GM19351 (cell line): ENCODE data around the gene CPSF3.
"Not testable (repeated sequence)": the region's sequence is repeated elsewhere in the genome, so short reads cannot be mapped to it uniquely, and the experiment has no call there.

Experiments used
- ATAC-seq: cut with Tn5 transposase; IDR thresholded peaks from one replicate; pipeline ENCODE4 v1.9.1; 2021; ENCODE audit warnings: mild to moderate bottlenecking, moderate library complexity; ENCODE audit not compliant: unreplicated experiment

The CPSF3 gene

DNA sequence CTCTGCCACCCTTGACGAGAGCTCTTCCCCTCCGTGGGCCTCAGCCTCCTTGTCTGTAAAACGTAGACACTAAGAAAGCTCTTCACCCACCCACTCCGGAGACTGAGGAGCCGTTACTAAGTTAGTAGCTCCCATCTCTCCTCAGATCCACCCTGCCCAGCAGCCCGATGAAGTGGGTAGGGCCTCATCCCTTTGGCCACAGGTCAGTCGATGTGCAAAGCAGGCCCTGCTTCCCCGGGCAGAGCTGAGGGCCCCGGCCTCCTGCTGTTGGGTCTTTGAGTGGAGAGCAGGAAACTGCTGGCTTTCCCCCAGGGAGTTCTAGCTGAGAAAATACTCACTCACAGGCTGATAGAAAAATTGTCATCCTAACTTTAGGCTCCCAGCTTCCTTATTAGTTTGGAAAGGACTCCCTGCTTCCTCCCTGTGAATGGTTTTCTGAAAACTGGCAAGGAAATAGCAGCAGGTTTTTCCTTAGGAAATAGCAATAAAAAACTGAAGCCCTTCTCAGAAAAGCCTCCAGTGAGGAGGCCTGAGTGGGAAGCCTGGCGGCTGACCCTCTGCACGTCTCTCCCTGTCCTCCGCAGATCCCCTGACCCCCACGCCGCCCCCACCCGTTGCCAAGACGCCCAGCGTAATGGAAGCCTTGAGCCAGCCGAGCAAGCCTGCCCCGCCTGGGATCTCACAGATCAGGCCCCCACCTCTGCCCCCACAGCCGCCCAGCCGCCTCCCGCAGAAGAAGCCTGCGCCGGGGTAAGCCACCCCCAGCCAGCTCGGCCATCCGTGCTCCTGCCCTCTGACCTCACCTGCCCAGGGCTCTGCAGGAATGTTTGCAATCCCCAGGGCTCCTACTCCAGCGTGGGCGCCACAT, 30.3 kb upstream of the CPSF3 start:
- no peak for ATAC-seq

GRCh38 chr2:9394816-9395215, 28.6 kb upstream of the CPSF3 start:
- no peak for ATAC-seq

DNA sequence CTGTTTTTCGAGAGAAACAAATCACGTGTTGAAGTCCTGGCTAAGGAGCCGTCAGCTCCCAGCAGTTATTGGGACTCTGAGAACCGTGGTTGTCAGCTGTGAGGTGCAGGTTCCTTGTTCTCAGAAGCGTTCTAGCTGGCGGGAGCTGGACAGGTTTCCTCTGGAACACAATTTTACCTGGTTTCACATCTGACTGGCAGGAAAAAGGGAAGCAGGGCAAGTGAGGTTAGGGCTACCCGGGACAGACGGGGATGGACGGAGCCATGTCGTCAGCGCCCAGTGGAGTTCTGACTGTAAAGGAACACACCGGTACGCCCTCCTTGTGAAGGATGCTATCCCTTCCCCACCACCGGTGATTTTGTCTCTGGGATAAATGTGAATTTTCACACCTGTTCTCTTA, 26.3 kb upstream of the CPSF3 start:
- no peak for ATAC-seq

GRCh38 chr2:9398251-9398650, 25.2 kb upstream of the CPSF3 start:
- ATAC-seq: not testable (repeated sequence)

GRCh38 chr2:9398881-9399780, 24.3 kb upstream of the CPSF3 start:
- ATAC-seq: no peak

DNA sequence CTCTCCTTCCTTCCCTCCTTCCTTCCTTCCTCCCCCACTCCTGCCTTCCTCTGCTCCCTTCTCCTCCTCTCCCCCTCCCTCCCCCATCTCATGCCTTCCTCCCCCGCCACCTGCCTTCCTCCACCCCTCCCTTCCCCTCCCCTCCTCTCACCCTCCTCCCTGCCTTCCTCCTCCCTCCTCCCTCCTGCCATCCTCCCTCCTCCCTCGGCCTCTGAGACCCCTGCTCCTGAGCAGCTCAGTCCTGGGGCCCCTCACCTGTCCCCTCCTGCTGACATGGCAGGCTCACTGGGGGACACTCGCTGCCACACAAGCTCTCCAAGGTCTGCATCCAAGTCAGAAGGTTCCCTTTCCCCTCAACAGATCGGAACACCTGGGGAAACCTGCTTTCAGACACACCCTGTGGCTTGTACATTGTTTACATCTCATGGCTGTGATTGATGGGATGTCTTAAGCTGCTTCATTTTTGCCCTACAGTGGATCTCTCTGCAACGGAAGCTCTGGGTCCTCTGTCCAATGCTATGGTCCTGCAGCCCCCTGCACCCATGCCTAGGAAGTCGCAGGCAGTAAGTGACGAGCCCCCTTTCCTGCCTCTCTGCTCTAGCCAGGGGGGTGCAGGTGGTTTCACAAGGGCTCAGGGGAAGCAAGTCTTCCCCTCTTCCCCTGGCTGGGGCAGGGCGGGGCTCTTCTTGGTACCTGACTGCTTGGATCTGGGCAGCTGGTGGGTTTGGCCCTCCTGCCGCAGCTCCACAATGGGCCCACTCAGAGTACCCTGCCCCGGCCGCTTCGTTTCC, 23.0 kb upstream of the CPSF3 start:
- ATAC-seq: no peak

DNA sequence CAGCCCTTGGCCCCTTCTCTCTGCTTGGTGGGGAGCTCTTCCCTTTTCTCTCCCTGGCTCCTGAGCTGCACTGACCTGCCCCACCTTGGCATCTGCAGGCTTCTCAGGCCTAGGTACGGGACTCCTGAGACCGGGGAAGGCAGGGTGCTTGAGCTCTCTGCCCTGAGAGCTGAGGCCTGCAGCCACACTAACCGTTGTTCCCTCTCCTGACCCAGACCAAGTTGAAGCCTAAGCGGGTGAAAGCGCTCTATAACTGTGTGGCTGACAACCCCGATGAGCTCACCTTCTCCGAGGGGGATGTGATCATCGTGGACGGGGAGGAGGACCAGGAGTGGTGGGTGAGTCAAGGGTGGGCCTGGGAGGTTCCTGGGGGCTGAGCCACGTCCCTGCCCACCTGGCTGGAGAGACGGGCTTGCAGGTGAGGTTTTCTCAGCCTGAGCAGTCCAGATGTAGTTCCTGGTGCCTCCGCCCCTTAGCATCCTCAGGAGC, 22.4 kb upstream of the CPSF3 start:
- no peak for ATAC-seq

DNA sequence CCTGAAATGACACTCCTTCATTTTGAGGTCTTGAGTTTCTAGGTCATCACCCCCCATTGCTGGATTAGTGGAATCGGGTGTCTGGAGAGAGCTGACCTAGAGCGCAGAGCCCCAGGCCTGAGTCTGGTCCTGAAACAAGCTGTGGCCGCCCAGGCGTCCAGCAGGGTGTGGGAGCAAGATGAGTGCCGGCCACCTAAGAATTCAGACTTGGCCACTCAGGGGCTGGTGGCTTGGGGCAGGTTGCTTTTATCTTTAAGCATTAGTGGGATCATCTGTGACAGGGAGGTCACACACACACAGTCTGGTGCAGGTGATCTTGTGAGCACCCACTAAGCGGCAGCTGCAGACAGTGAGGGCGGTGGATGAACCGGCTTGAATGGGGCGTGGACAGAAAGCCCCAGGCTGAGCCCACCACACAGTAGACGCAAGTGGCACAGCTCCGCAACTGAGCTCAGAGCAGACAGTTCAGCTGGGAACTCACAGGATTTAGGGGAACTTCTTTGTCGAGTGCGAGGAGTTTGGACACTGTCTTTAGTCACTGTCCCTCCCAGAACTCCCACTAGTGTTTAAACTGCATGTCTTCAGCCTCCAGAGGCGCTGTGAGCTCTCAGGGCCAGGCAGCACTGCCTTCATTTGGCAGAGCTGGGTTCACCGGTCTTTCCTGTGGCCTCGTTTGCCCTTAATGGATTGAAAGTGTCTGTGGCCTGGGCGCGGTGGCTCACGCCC, 21.6 kb upstream of the CPSF3 start:
- ATAC-seq: no peak

DNA sequence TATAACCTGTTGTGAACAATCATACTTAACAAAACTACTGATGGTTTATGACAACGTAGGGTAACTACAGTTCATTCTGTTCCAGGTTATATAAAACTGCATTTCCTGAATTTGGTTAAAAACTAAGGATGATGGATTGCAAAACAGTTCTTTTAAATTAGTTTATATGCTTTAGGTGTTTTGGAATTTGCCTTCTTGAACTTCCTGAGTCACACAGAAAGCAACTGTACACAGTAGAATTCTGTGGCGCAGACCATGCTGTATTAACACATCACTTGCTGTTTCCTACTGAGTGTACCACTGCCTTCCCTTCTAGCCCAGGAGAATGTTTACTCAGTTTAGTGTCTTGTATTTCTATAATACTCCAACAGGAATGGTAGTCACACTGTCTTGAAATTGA, 19.5 kb upstream of the CPSF3 start:
- ATAC-seq: no peak

- no peak for ATAC-seq
These were observed 19.0 kb upstream of the CPSF3 start for GRCh38 chr2:9404451-9404850.

GRCh38 chr2:9405636-9406035, 17.8 kb upstream of the CPSF3 start:
- ATAC-seq: no peak

- no peak for ATAC-seq
These were observed 16.7 kb upstream of the CPSF3 start for GRCh38 chr2:9406529-9407362.

DNA sequence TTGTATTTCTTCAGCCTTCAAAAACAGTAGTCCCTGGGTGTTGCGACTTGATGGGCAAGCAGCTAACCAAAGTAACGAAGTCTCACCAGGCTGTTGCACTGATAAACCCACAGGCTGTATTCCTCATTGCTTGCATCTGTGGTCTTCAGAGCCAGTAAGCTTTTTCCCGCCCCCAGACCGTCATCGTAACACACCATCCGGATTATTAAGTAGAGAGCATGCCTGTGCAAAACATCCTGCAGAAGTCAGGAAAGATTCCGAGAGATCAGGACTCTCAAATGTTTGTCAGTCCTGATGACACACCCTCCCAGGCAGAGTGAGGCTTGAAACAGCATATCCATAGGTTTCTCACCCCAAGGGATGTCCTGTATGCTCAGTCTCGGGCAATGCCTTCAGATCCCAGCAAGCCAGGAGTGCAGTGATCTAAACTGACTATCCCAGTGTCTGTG, 16.1 kb upstream of the CPSF3 start:
- no peak for ATAC-seq

- ATAC-seq: no peak
These were observed 14.8 kb upstream of the CPSF3 start for GRCh38 chr2:9408641-9409151.

DNA sequence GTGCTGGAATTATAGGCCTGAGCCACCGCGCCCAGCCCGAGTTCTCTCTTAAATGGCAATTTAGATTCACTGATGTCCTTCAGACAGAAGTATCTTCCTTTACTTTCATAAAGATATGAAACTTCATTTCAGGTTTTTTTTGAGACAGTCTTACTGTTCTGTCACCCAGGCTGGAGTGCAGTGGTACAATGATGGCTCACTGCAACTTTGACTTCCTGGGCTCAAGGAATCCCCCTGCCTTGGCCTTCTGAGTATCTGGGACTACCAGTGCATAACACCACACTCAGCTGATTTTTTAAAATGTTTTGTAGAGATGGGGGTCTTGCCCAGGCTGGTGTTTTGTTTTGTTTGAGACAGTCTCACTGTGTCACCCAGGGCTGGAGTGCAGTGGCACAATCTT, 13.3 kb upstream of the CPSF3 start:
- no peak for ATAC-seq

GRCh38 chr2:9412781-9413180, 10.7 kb upstream of the CPSF3 start:
- ATAC-seq: no peak

DNA sequence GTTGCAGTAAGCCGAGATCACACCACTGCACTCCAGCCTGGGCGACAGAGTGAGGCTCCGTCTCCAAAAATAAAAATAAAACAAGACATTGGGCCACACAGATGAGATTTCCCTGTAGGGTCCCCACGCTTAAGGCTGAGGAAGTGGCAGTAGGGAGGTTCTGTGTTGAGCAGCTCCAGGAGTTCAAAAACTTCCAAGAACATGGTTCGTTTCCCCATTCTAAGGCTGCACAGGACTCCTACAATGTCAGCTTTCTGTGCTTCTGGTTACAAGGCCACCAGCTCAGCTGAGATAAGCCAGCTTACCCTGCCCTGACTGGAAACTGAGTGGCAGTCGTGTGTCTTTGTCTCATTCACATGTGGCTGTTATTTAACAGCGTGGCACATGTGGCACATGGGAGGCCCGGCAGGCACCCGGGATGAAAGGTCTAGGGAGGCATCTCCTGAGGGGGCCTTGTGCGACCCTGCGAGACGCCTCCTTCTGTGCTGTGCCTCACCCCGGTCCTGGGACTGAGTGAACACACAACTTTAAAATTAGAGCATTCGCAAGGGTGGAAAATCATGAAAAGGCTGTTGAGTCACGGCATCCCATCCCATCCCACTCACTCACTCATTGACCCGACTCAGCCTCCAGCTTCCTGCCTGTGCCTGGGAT, 7.8 kb upstream of the CPSF3 start:
- no peak for ATAC-seq

- ATAC-seq: no peak
These were observed 7.0 kb upstream of the CPSF3 start for GRCh38 chr2:9416267-9416961.
